Tibial artery (tissue), 4 donors: ENCODE results near the gene STUB1.

Experiments
- DNase-seq, 2 donors: peaks; one replicate each; pipeline ENCODE4 v3.0.0-alpha.2; 2019
- H3K27ac ChIP-seq, 2 donors: fragments of 200-600 bp; sonication (generic) in 1 of 2; 1 replicate in 1 of 2; 2 replicates in 1 of 2; pipeline ENCODE4 v1.5.1; 2018 to 2019; ENCODE audit warnings: mild to moderate bottlenecking in 1 of 2
- H3K27me3 ChIP-seq, 2 donors: fragments of 200-600 bp; sonication (generic) in 1 of 2; one replicate each; pipeline versions ENCODE4 v1.5.1 to v1.6.0; 2016 to 2019
- H3K36me3 ChIP-seq, 3 donors: fragments of 200-600 bp; sonication (generic) in 2 of 3; one replicate each; pipeline ENCODE4 v1.5.1; 2016 to 2019; ENCODE audit warnings: mild to moderate bottlenecking in 2 of 3
- H3K4me1 ChIP-seq, 4 donors: fragments of 200-600 bp; sonication (generic) in 2 of 4; 1 replicate in 3 of 4; 2 replicates in 1 of 4; pipeline ENCODE4 v1.5.1; 2016 to 2019
- H3K4me3 ChIP-seq, 2 donors: fragments of 200-600 bp; sonication (generic) in 1 of 2; 1 replicate in 1 of 2; 2 replicates in 1 of 2; pipeline ENCODE4 v1.5.1; 2018 to 2019; ENCODE audit warnings: mild to moderate bottlenecking in 2 of 2
- H3K9me3 ChIP-seq, 3 donors: fragments of 200-600 bp; sonication (generic) in 1 of 3; one replicate each; pipeline ENCODE4 v1.5.1; 2016 to 2019
- CTCF ChIP-seq, 2 experiments: fragments of 200-600 bp in 1 of 2; fragments of 450-650 bp in 1 of 2; IDR thresholded peaks; one replicate each; pipeline ENCODE4 v1.5.1; 2017 to 2019; ENCODE audit warnings: antibody characterized with exemption in 2 of 2, mild to moderate bottlenecking in 1 of 2, moderate library complexity in 1 of 2
- intact Hi-C: fragments of 100-400 bp; cut with DNase I; formaldehyde crosslinking; loops from one replicate; pipeline ENCODE4 v1.15.0; 2023; ENCODE audit warnings: low total_unique reads

Gene STUB1

DNA sequence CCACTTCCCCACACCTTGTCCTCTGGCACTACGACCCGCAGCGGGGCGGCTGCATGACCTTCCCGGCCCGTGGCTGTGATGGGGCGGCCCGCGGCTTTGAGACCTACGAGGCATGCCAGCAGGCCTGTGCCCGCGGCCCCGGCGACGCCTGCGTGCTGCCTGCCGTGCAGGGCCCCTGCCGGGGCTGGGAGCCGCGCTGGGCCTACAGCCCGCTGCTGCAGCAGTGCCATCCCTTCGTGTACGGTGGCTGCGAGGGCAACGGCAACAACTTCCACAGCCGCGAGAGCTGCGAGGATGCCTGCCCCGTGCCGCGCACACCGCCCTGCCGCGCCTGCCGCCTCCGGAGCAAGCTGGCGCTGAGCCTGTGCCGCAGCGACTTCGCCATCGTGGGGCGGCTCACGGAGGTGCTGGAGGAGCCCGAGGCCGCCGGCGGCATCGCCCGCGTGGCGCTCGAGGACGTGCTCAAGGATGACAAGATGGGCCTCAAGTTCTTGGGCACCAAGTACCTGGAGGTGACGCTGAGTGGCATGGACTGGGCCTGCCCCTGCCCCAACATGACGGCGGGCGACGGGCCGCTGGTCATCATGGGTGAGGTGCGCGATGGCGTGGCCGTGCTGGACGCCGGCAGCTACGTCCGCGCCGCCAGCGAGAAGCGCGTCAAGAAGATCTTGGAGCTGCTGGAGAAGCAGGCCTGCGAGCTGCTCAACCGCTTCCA, 46.7 kb upstream of the STUB1 start:
- Histone ChIP-seq H3K4me1 (peaks cover 0 to 45% (median 31%) of the 10 kb centered on the region in 4 donors), H3K27ac (no peak overlapping the region), H3K4me3 (no peak overlapping the region), H3K36me3 (peaks cover 0 to 41% (median 20%) of the 10 kb centered on the region in 3 donors), H3K9me3 (no peaks in the 10 kb centered on the region), H3K27me3 (peaks cover 0 to 7% of the 10 kb centered on the region in 2 donors)
- no peak for DNase-seq
- intact Hi-C loops, result loop anchor here (10.0 kb wide), 1 partner anchor 49 kb away; no protein-coding TSS in a partner anchor
- no peak for TF ChIP-seq CTCF (IDR thresholded peaks at IDR 0.05)

DNA sequence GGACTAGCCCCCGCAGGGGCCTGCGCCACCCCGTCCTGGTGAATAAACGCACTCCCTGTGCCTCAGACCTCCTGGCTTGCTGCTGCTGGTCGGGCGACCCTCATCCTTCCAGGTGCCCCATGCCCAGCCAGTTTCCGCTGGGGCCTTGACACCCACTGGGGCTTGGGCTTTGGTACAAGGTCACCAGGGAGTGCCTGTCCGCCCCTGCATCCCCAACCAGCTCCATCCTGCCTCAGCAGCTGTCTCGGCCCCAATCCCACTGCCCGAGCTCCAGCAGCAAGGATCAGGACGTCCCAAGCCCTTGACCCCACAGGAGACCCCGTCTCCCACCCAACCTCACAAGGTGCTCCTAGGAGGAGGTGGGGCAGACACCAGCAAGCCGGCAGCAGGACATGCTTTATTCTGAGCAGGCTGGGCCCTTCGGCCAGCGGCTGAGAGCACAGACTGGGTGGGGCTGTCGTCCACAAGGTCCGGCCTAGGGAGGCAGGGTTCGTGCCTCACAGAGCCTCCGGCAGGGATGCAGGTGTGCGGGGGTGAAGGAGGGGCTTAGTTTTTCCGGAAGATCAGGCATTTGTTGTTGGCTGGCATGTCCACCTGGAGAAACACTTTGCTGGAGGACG, 46.0 kb upstream of the STUB1 start:
- peaks cover 0 to 7% of the 10 kb centered on the region in 2 donors for H3K27me3 ChIP-seq
- no peak overlapping the region for H3K27ac ChIP-seq
- peaks cover 0 to 34% (median 18%) of the 10 kb centered on the region in 3 donors for H3K36me3 ChIP-seq
- H3K4me1 ChIP-seq, result peaks cover 0 to 45% (median 31%) of the 10 kb centered on the region in 4 donors
- H3K4me3 ChIP-seq, result no peak overlapping the region
- no peak for TF ChIP-seq CTCF (IDR thresholded peaks at IDR 0.05)
- no peak for DNase-seq
- H3K9me3 ChIP-seq, result no peaks in the 10 kb centered on the region
- intact Hi-C loops, result loop anchor here (10.0 kb wide), 1 partner anchor 49 kb away; no protein-coding TSS in a partner anchor

- Histone ChIP-seq H3K27me3 (peaks cover 0 to 7% of the 10 kb centered on the region in 2 donors), H3K9me3 (no peaks in the 10 kb centered on the region), H3K36me3 (peaks cover 0 to 28% (median 18%) of the 10 kb centered on the region in 3 donors), H3K4me1 (peaks cover 0 to 39% (median 31%) of the 10 kb centered on the region in 4 donors), H3K27ac (peak overlapping the region in 1 of 2 donors; percentile 97), H3K4me3 (peak overlapping the region; percentile 66 to 91)
- intact Hi-C loops, result loop anchor here (10.0 kb wide), 1 partner anchor 50 kb away; no protein-coding TSS in a partner anchor
- no peak for DNase-seq
- TF ChIP-seq CTCF (IDR thresholded peaks at IDR 0.05), result no peak
Measured at GRCh38 chr16:634996-635395, 45.2 kb upstream of the STUB1 start.

DNA sequence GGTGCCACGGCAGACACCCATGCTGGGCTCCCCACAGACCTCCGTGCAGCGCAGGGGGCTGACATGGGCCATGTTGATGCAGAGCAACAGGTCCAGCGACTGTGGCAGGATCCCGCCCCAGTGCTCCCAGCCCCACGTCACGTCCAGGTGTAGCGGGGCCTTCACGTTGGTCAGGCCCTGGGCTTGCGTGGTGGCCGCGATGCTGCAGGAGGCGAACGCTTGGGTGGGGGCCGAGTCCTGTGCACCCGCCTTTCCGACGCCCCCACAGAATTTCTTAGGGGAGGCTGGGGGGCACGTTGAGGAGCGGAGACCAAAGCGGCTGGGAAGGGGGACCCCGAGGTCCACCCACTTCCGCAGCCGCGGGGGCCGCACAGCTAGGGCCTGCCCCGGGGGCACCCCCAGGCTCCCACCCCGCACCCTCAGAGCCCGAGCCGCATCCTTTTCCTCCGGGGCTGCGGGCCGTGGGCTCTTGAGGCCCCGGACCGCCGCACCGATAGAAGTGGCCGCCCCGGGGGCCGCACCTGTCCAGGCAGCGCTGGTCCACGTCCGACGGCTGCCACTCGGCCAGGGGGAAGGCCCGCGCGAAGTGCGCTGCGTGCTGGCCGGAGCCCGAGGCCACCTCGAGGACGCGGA, 44.5 kb upstream of the STUB1 start:
- TF ChIP-seq CTCF (IDR thresholded peaks at IDR 0.05), result peak in 1 of 2 experiments; percentile 5
- peak overlapping the region; percentile 66 to 91 for H3K4me3 ChIP-seq
- intact Hi-C loops, result loop anchor here (10.0 kb wide), 1 partner anchor 51 kb away; no protein-coding TSS in a partner anchor
- peaks cover 0 to 28% (median 18%) of the 10 kb centered on the region in 3 donors for H3K36me3 ChIP-seq
- H3K27ac ChIP-seq, result peak overlapping the region; percentile 97
- DNase-seq, result no peak
- peaks cover 0 to 34% (median 27%) of the 10 kb centered on the region in 4 donors for H3K4me1 ChIP-seq
- H3K27me3 ChIP-seq, result peaks cover 0 to 7% of the 10 kb centered on the region in 2 donors
- no peaks in the 10 kb centered on the region for H3K9me3 ChIP-seq

- intact Hi-C loops, result loop anchor here (10.0 kb wide), 1 partner anchor 52 kb away; no protein-coding TSS in a partner anchor
- Histone ChIP-seq H3K36me3 (peaks cover 0 to 28% (median 18%) of the 10 kb centered on the region in 3 donors), H3K4me1 (peaks cover 3 to 34% (median 27%) of the 10 kb centered on the region in 4 donors), H3K4me3 (peak within 1 kb of the TSS; percentile 66 to 91), H3K27ac (peak within 1 kb of the TSS; percentile 97), H3K27me3 (peaks cover 0 to 4% of the 10 kb centered on the region in 2 donors), H3K9me3 (no peaks in the 10 kb centered on the region)
- peak; percentile 97 to 98 for DNase-seq
- TF ChIP-seq CTCF (IDR thresholded peaks at IDR 0.05), result peak in 1 of 2 experiments; percentile 13
Measured at GRCh38 chr16:636206-637080, 43.8 kb upstream of the STUB1 start, which contains the start of gene METTL26. Gene METTL26 (minus strand): TSS chr16:636305. CDS start chr16:636290, 15 bp downstream.
